NOMO-1 treated with DMSO at 0.1 percent for 48 hours (cell line): ENCODE results near the gene IQCH.
"Not testable (repeated sequence)": the region's sequence is repeated elsewhere in the genome, so short reads cannot be mapped to it uniquely, and the experiment has no call there.

Experiments used
- DNase-seq: peaks from one replicate; lab custom pipeline; 2025; ENCODE audit not compliant: unreplicated experiment; lab: John Stamatoyannopoulos, UW

The IQCH gene

GRCh38 chr15:67422296-67422695 is 167.7 kb downstream of the IQCH start:
- no peak for DNase-seq

- DNase-seq = peak; percentile 41
Observed at GRCh38 chr15:67433495-67434099, 179.0 kb downstream of the IQCH start.

GRCh38 chr15:67436351-67437250 is 182.0 kb downstream of the IQCH start:
- DNase-seq = not testable (repeated sequence)

- no peak for DNase-seq
Observed at GRCh38 chr15:67444100-67444499, 189.5 kb downstream of the IQCH start.

- DNase-seq = no peak
Observed at GRCh38 chr15:67446449-67446848, 191.9 kb downstream of the IQCH start.

GRCh38 chr15:67448372-67448771 is 193.8 kb downstream of the IQCH start:
- not testable (repeated sequence) for DNase-seq

- not testable (repeated sequence) for DNase-seq
Observed at GRCh38 chr15:67453703-67454102, 199.1 kb downstream of the IQCH start.

- peak; percentile 73 for DNase-seq
Observed at GRCh38 chr15:67456677-67457529, 202.3 kb downstream of the IQCH start.

GRCh38 chr15:67458331-67459029 is 203.9 kb downstream of the IQCH start:
- DNase-seq = no peak

GRCh38 chr15:67460521-67460920 is 205.9 kb downstream of the IQCH start:
- DNase-seq = no peak

GRCh38 chr15:67461735-67462134 is 207.1 kb downstream of the IQCH start:
- no peak for DNase-seq

GRCh38 chr15:67462875-67463274 is 208.3 kb downstream of the IQCH start:
- no peak for DNase-seq

GRCh38 chr15:67463488-67463887 is 208.9 kb downstream of the IQCH start:
- DNase-seq = no peak

- DNase-seq = no peak
Observed at GRCh38 chr15:67465196-67465952, 210.8 kb downstream of the IQCH start.

- no peak for DNase-seq
Observed at GRCh38 chr15:67468416-67468815, 213.8 kb downstream of the IQCH start.

GRCh38 chr15:67469680-67470079 is 215.1 kb downstream of the IQCH start:
- no peak for DNase-seq

- DNase-seq = no peak
Observed at GRCh38 chr15:67472957-67473356, 218.4 kb downstream of the IQCH start.

GRCh38 chr15:67474405-67475110 is 220.0 kb downstream of the IQCH start:
- DNase-seq = no peak

GRCh38 chr15:67479781-67480505 is 225.4 kb downstream of the IQCH start:
- no peak for DNase-seq
